Measurements from ENCODE around the gene DLG1.

The DLG1 gene

GRCh38 chr3:197104738-197105137, 193.7 kb downstream of the DLG1 start:
- TF ChIP-seq CTCF (IDR thresholded peaks at IDR 0.05; ENCODE audit: low read depth, low read length) = no peak
- in situ Hi-C loops (cut with HindIII; ENCODE audit: low sequenced_read_pairs) = no loop called here
- H3K4me3 ChIP-seq (ENCODE audit: low read depth, low read length) = no peak overlapping the region
- DNase-seq (ENCODE audit: low read depth, low spot score) = no peak

GRCh38 chr3:197103766-197104165, 194.6 kb downstream of the DLG1 start:
- TF ChIP-seq CTCF (IDR thresholded peaks at IDR 0.05; ENCODE audit: low read depth, low read length) = no peak
- H3K4me3 ChIP-seq (ENCODE audit: low read depth, low read length) = no peak overlapping the region
- in situ Hi-C loops (cut with HindIII; ENCODE audit: low sequenced_read_pairs) = no loop called here
- peak; percentile 36 for DNase-seq (ENCODE audit: low read depth, low spot score)

GRCh38 chr3:197093871-197094270, 204.5 kb downstream of the DLG1 start:
- in situ Hi-C loops (cut with HindIII; ENCODE audit: low sequenced_read_pairs) = no loop called here
- no peak overlapping the region for H3K4me3 ChIP-seq (ENCODE audit: low read depth, low read length)
- TF ChIP-seq CTCF (IDR thresholded peaks at IDR 0.05; ENCODE audit: low read depth, low read length) = no peak
- DNase-seq (ENCODE audit: low read depth, low spot score) = no peak

- in situ Hi-C loops (cut with HindIII; ENCODE audit: low sequenced_read_pairs) = no loop called here
- no peak for TF ChIP-seq CTCF (IDR thresholded peaks at IDR 0.05; ENCODE audit: low read depth, low read length)
Observed at GRCh38 chr3:197088370-197088769, 210.0 kb downstream of the DLG1 start.

GRCh38 chr3:197085137-197085536, 213.3 kb downstream of the DLG1 start:
- in situ Hi-C loops (cut with HindIII; ENCODE audit: low sequenced_read_pairs) = no loop called here

More at GRCh38 chr3:197088370-197088769, 210.0 kb downstream of the DLG1 start:
- H3K4me3 ChIP-seq (ENCODE audit: low read depth, low read length) = no peak overlapping the region
- DNase-seq (ENCODE audit: low read depth, low spot score) = no peak

GRCh38 chr3:197083486-197083885, 214.9 kb downstream of the DLG1 start:
- in situ Hi-C loops (cut with HindIII; ENCODE audit: low sequenced_read_pairs) = no loop called here
- DNase-seq (ENCODE audit: low read depth, low spot score) = peak; percentile 75
- no peak overlapping the region for H3K4me3 ChIP-seq (ENCODE audit: low read depth, low read length)
- TF ChIP-seq CTCF (IDR thresholded peaks at IDR 0.05; ENCODE audit: low read depth, low read length) = no peak

More at GRCh38 chr3:197085137-197085536, 213.3 kb downstream of the DLG1 start:
- no peak for TF ChIP-seq CTCF (IDR thresholded peaks at IDR 0.05; ENCODE audit: low read depth, low read length)
- H3K4me3 ChIP-seq (ENCODE audit: low read depth, low read length) = no peak overlapping the region
- DNase-seq (ENCODE audit: low read depth, low spot score) = no peak

- no peak overlapping the region for H3K4me3 ChIP-seq (ENCODE audit: low read depth, low read length)
- in situ Hi-C loops (cut with HindIII; ENCODE audit: low sequenced_read_pairs) = no loop called here
- TF ChIP-seq CTCF (IDR thresholded peaks at IDR 0.05; ENCODE audit: low read depth, low read length) = no peak
- DNase-seq (ENCODE audit: low read depth, low spot score) = peak; percentile 9
Observed at GRCh38 chr3:197082871-197083270, 215.5 kb downstream of the DLG1 start.
